DND-41 (cell line): ENCODE measurements around the gene CDC45.

ENCODE experiments used
- EZH2 ChIP-seq: IDR thresholded peaks from 3 replicates; pipeline ENCODE4 v1.6.1; 2012; ENCODE audit warnings: borderline replicate concordance, low read depth, mild to moderate bottlenecking, moderate library complexity, low read length, inconsistent platforms; ENCODE audit not compliant: severe bottlenecking
- TF ChIP-seq, protein P1 (sequence below): IDR thresholded peaks from 2 replicates; pipeline ENCODE4 v1.5.1; 2012; ENCODE audit warnings: borderline replicate concordance, low read length, moderate library complexity, mild to moderate bottlenecking; ENCODE audit not compliant: poor library complexity, severe bottlenecking; ENCODE audit errors: extremely low read depth

GRCh38 chr22:19533049-19533626 is 53.4 kb downstream of the CDC45 start:
- TF ChIP-seq EZH2, result no peak
- TF ChIP-seq, protein P1, sequence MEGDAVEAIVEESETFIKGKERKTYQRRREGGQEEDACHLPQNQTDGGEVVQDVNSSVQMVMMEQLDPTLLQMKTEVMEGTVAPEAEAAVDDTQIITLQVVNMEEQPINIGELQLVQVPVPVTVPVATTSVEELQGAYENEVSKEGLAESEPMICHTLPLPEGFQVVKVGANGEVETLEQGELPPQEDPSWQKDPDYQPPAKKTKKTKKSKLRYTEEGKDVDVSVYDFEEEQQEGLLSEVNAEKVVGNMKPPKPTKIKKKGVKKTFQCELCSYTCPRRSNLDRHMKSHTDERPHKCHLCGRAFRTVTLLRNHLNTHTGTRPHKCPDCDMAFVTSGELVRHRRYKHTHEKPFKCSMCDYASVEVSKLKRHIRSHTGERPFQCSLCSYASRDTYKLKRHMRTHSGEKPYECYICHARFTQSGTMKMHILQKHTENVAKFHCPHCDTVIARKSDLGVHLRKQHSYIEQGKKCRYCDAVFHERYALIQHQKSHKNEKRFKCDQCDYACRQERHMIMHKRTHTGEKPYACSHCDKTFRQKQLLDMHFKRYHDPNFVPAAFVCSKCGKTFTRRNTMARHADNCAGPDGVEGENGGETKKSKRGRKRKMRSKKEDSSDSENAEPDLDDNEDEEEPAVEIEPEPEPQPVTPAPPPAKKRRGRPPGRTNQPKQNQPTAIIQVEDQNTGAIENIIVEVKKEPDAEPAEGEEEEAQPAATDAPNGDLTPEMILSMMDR, result no peak
